GM12878 (cell line): Measurements from ENCODE around the gene TPK1. TPM values are rescaled to one million over a fixed set of nuclear protein-coding genes. Genes with fewer than 3 reads are reported as not detected.

Experiments used
- ATAC-seq: fragments of 200-7000 bp; cut with Tn5 transposase; 3 replicates; pipeline ENCODE4 v1.9.1; 2020; ENCODE audit warnings: mild to moderate bottlenecking, moderate library complexity
- BruUV-seq: library from RNA; stranded (reverse); fragments of 400-500 nt; replicated peaks from 2 replicates; lab custom pipeline; 2021; lab: Mats Ljungman, UMichigan
- CTCF ChIA-PET: fragments of 300-600 bp; sonication (Branson Sonifier 250); formaldehyde crosslinking; extraction: SDS; loops from one replicate; lab custom pipeline; 2021; ENCODE audit warnings: inconsistent platforms; lab: Yijun Ruan, JAX
- POLR2A ChIA-PET: fragments of 350-600 bp; formaldehyde crosslinking; extraction: SDS; loops from one replicate; lab custom pipeline; 2021; ENCODE audit warnings: inconsistent platforms; lab: Charles Lee
- RAD21 ChIA-PET: fragments of 300-600 bp; sonication (Branson Sonifier 250); formaldehyde crosslinking; loops from one replicate; lab custom pipeline; 2023; ENCODE audit warnings: antibody characterized with exemption; ENCODE audit not compliant: unreplicated experiment; lab: Charles Lee
- SMC1A ChIA-PET: fragments of 300-600 bp; sonication (Branson Sonifier 250); formaldehyde crosslinking; loops from one replicate; lab custom pipeline; 2023; ENCODE audit not compliant: unreplicated experiment, uncharacterized antibody; lab: Charles Lee
- DNase-seq: peaks from one replicate; pipeline ENCODE4 v3.0.0-alpha.2; 2011; ENCODE audit warnings: low read depth, low spot score
- FAIRE-seq: peaks from 3 replicates; lab custom pipeline; 2011; peaks lifted over from hg19 to GRCh38; lab: Jason Lieb, UNC
- H2AFZ ChIP-seq: 2 replicates; pipeline ENCODE4 v1.6.0; 2011; ENCODE audit warnings: low read depth, low read length, control low read depth; ENCODE audit not compliant: control insufficient read depth
- H3K27ac ChIP-seq: 2 replicates; pipeline ENCODE4 v1.5.1; 2011; ENCODE audit warnings: control low read depth; ENCODE audit not compliant: control insufficient read depth, insufficient read depth
- H3K27me3 ChIP-seq, 2 experiments: replicated peaks in 1 of 2; 2 replicates each; pipeline versions ENCODE4 v1.6.0 to v1.6.1; 2011; ENCODE audit warnings: low read length in 1 of 2; ENCODE audit not compliant: control insufficient read depth in 2 of 2, insufficient read depth in 2 of 2
- H3K36me3 ChIP-seq, 2 experiments: 2 replicates each; pipeline ENCODE4 v1.5.1; 2011; ENCODE audit warnings: low read length in 1 of 2; ENCODE audit not compliant: control insufficient read depth in 2 of 2, insufficient read depth in 2 of 2
- H3K4me1 ChIP-seq: 2 replicates; pipeline ENCODE4 v1.6.1; 2011; ENCODE audit warnings: mild to moderate bottlenecking, low read length, moderate library complexity, mixed read lengths; ENCODE audit not compliant: control insufficient read depth, insufficient read depth
- H3K4me2 ChIP-seq: 2 replicates; pipeline ENCODE4 v1.6.0; 2011; ENCODE audit warnings: control low read depth; ENCODE audit not compliant: control insufficient read depth, insufficient read depth
- H3K4me3 ChIP-seq: fragments of 200-600 bp; sonication (generic); 2 replicates; pipeline ENCODE4 v1.5.1; 2016
- H3K79me2 ChIP-seq: 2 replicates; pipeline ENCODE4 v1.6.0; 2011; ENCODE audit warnings: low read length; ENCODE audit not compliant: control insufficient read depth, insufficient read depth
- H3K9ac ChIP-seq: 2 replicates; pipeline ENCODE4 v1.8.0; 2011; ENCODE audit warnings: low read length, control low read depth, mixed read lengths; ENCODE audit not compliant: control insufficient read depth, insufficient read depth
- H3K9me3 ChIP-seq: replicated peaks from 3 replicates; pipeline ENCODE4 v1.5.1; 2011; ENCODE audit warnings: mild to moderate bottlenecking, low read length; ENCODE audit not compliant: control insufficient read depth, insufficient read depth
- H4K20me1 ChIP-seq: 2 replicates; pipeline ENCODE4 v1.6.0; 2011; ENCODE audit not compliant: control insufficient read depth, insufficient read depth
- BRCA1 ChIP-seq: IDR thresholded peaks from 2 replicates; pipeline ENCODE4 v1.6.1; 2011; ENCODE audit warnings: low read depth, low read length, improper control_type of control experiment
- CREB1 ChIP-seq: IDR thresholded peaks from 2 replicates; pipeline ENCODE4 v1.6.1; 2012; ENCODE audit warnings: low read depth, mild to moderate bottlenecking, inconsistent platforms
- CREM ChIP-seq: IDR thresholded peaks from 2 replicates; pipeline ENCODE4 v1.6.1; 2014; ENCODE audit warnings: antibody characterized with exemption, low read depth
- EGR1 ChIP-seq, 2 experiments: IDR thresholded peaks; 1 replicate in 1 of 2; 2 replicates in 1 of 2; pipeline ENCODE4 v1.6.1; 2011 to 2012; ENCODE audit warnings: low read depth in 2 of 2, low read length in 2 of 2, borderline replicate concordance in 1 of 2, mild to moderate bottlenecking in 1 of 2, moderate library complexity in 1 of 2
- ETV6 ChIP-seq, 2 experiments: fragments of 450-650 bp in 1 of 2; IDR thresholded peaks in 1 of 2; conservative IDR thresholded peaks in 1 of 2; 2 replicates each; pipeline ENCODE4 v1.6.1; 2014; ENCODE audit warnings: antibody characterized with exemption in 1 of 2, borderline replicate concordance in 1 of 2, low read depth in 1 of 2, mild to moderate bottlenecking in 1 of 2, moderate library complexity in 1 of 2
- MTA3 ChIP-seq: IDR thresholded peaks from 2 replicates; pipeline ENCODE4 v1.6.1; 2012; ENCODE audit warnings: low read length, inconsistent platforms, borderline replicate concordance
- PBX3 ChIP-seq: IDR thresholded peaks from 2 replicates; pipeline ENCODE4 v1.6.1; 2011; ENCODE audit warnings: mild to moderate bottlenecking, low read depth, low read length, moderate library complexity; ENCODE audit not compliant: insufficient replicate concordance
- REST ChIP-seq: IDR thresholded peaks from 2 replicates; pipeline ENCODE4 v1.6.1; 2012; ENCODE audit warnings: mild to moderate bottlenecking, low read depth, low read length
- TAF1 ChIP-seq: IDR thresholded peaks from 2 replicates; pipeline ENCODE4 v1.6.1; 2011; ENCODE audit warnings: mild to moderate bottlenecking, low read depth, low read length, borderline replicate concordance
- ZBTB40 ChIP-seq: fragments of 450-650 bp; IDR thresholded peaks from 2 replicates; pipeline ENCODE4 v1.6.1; 2016; ENCODE audit warnings: mild to moderate bottlenecking, moderate library complexity, borderline replicate concordance
- WGBS: methylation state at CpG from one replicate; pipeline ENCODE4 v1.1.6; 2016; ENCODE audit warnings: low lambda C conversion rate; ENCODE audit not compliant: insufficient replicate concordance, insufficient coverage; ENCODE audit errors: missing lambda C conversion rate; 5-methylcytosine and 5-hydroxymethylcytosine counted together
- in situ Hi-C: fragments of 300-500 bp; cut with MboI; formaldehyde crosslinking; loops from 9 replicates; pipeline ENCODE4 v1.14.3; 2018; ENCODE audit warnings: mixed read lengths
- intact Hi-C: fragments of 100-400 bp; cut with micrococcal nuclease; formaldehyde crosslinking; loops from one replicate; pipeline ENCODE4 v1.14.2; 2022; ENCODE audit not compliant: unreplicated experiment
- polyA plus RNA-seq, 11 experiments: library from polyadenylated mRNA; depleted of rRNA in 4 of 11; unstranded in 6 of 11; stranded (reverse) in 5 of 11; fragments of >200 nt; fragmentation: Nextera tagmentation in 4 of 11; fragmentation: Illumina TruSeq in 1 of 11; extraction: Ambion mirVana in 4 of 11; extraction: Trizol in 1 of 11; gene quantifications; 1 replicate in 1 of 11; 2 replicates in 10 of 11; pipeline versions ENCODE4 v1.2.1 to v1.2.3, GENCODE V29; 2011 to 2016; ENCODE audit warnings: inconsistent platforms in 2 of 11, missing spikeins in 2 of 11, low read depth in 1 of 11
- total RNA-seq, 4 experiments: library from RNA; depleted of rRNA in 3 of 4; stranded (reverse); fragments of >200 nt in 3 of 4; fragmentation: Illumina TruSeq in 1 of 4; extraction: Trizol in 1 of 4; gene quantifications; 2 replicates each; pipeline versions ENCODE4 v1.2.1 to v1.2.3, GENCODE V29; 2013 to 2021

TPK1 gene
- total and polyA plus RNA-seq, 10 of the 15 experiments (the other 5 are each of a cell fraction or from before 2014, with no cell fraction given): 7.1 to 19.0 (median 9.3) TPM

DNA sequence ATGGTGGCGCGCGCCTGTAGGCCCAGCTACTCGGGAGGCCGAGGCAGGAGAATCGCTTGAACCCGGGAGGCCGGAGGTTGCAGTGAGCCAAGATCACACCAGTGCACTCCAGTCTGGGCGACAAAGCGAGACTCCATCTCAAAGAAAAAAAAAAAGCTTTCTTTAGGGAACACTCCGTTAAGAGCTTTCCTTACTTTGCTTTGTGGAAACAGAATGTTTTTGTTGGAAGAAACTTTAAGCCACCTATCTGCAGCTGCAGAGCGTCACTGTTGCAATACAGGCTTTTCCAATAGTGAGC is 641 bp upstream of the TPK1 start (continued):
- no peak for TF ChIP-seq PBX3
- no peak for TF ChIP-seq CREM
- TF ChIP-seq EGR1 (IDR thresholded peaks at IDR 0.05; ENCODE audit: borderline replicate concordance in 1 of 2, low read depth in 2 of 2, low read length in 2 of 2): no peak
- TF ChIP-seq ZBTB40: no peak
- TF ChIP-seq BRCA1: no peak

DNA sequence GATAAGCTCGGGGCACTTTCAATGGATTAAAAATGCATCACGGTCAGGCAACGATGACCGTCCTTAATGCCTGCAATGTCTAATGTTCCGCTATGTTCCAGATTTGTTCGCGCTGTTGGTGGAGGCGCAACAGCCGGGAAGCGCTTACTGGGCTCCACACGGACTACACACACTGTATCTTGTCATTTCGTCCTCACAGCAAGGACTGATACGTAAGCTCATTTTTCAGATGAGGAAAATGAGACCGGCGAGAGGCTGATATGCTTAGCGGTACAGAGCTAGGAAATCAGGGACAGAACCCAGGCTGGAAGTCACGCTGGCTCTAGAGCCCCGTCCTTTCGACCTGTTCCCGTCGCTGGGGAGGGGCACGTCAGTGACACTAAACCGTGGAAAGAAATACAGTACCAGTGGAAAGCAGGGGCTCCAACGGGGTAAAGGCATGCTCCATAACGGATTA is 670 bp downstream of the TPK1 start:
- H3K27ac ChIP-seq: peak overlapping the region; percentile 86
- no peaks in the 10 kb centered on the region for H3K27me3 ChIP-seq
- ATAC-seq (peak; percentile 54), DNase-seq (peak; percentile 21), FAIRE-seq (no peak)
- H4K20me1 ChIP-seq: no peaks in the 10 kb centered on the region
- no peaks in the 10 kb centered on the region for H3K36me3 ChIP-seq
- BruUV-seq: TSS peak; percentile 78
- H3K4me3 ChIP-seq: peak overlapping the region; percentile 94
- WGBS: under 1% methylated on average over 25 of the region's 25 CpGs
- peaks cover 2% of the 10 kb centered on the region; the same call in 1 of the 2 replicates for H3K79me2 ChIP-seq
- H3K9ac ChIP-seq: peak overlapping the region; percentile 84
- no peak for TF ChIP-seq REST
- TF ChIP-seq ETV6 (conservative IDR thresholded peaks at IDR 0.05 in 1 of 2, IDR thresholded peaks at IDR 0.05 in 1 of 2; ENCODE audit: borderline replicate concordance in 1 of 2, low read depth in 1 of 2): 0 out of 4 replicates have a peak, but pooled peaks of 1 of the 2 experiments have one; percentile 7
- TF ChIP-seq MTA3: 0 out of 2 replicates have a peak, but pooled peaks have one; percentile 35
- TF ChIP-seq CREM: peak; percentile 36
- 0 out of 2 replicates have a peak, but pooled peaks have one; percentile 1 for TF ChIP-seq TAF1
- 0 out of 2 replicates have a peak, but pooled peaks have one; percentile 10 for TF ChIP-seq CREB1
- in situ Hi-C loops (no loop called here), intact Hi-C loops (loop anchor here (5.0 kb wide), 1 partner anchor 98 kb away; no protein-coding TSS in a partner anchor)
- peak overlapping the region; percentile 98 for H2AFZ ChIP-seq
- SMC1A ChIA-PET: interaction anchor here (0.7 to 5.7 kb wide), 13 partner anchors 9 to 114 kb away, joined by 3 to 45 read pairs (median 5); no protein-coding TSS in a partner anchor
- CTCF ChIA-PET: interaction anchor here (0.8 to 3.2 kb wide), 9 partner anchors 9 to 96 kb away, joined by 3 to 20 read pairs (median 4); no protein-coding TSS in a partner anchor
- no peaks in the 10 kb centered on the region; the same call in 1 of the 2 replicates for H3K4me1 ChIP-seq
- H3K9me3 ChIP-seq: peaks cover 2% of the 10 kb centered on the region; the same call in 2 of the 3 replicates
- peak overlapping the region; percentile 95; the same call in 1 of the 2 replicates for H3K4me2 ChIP-seq
- POLR2A ChIA-PET: interaction anchor here (1.4 to 3.0 kb wide), 6 partner anchors 9 to 97 kb away, joined by 5 to 22 read pairs (median 6); no protein-coding TSS in a partner anchor
- RAD21 ChIA-PET: interaction anchor here (0.9 to 3.2 kb wide), 5 partner anchors 9 to 49 kb away, joined by 3 to 39 read pairs (median 14); no protein-coding TSS in a partner anchor
